ENCODE measurements around the gene STRIP2. TPM values are rescaled to one million over a fixed set of nuclear protein-coding genes. Genes with fewer than 3 reads are reported as not detected.

Gene STRIP2
- total and polyA plus RNA-seq, 9 of the 15 experiments (the other 6 are each of a cell fraction or from before 2014, with no cell fraction given): 10.1 to 81.8 (median 42.3) TPM

DNA sequence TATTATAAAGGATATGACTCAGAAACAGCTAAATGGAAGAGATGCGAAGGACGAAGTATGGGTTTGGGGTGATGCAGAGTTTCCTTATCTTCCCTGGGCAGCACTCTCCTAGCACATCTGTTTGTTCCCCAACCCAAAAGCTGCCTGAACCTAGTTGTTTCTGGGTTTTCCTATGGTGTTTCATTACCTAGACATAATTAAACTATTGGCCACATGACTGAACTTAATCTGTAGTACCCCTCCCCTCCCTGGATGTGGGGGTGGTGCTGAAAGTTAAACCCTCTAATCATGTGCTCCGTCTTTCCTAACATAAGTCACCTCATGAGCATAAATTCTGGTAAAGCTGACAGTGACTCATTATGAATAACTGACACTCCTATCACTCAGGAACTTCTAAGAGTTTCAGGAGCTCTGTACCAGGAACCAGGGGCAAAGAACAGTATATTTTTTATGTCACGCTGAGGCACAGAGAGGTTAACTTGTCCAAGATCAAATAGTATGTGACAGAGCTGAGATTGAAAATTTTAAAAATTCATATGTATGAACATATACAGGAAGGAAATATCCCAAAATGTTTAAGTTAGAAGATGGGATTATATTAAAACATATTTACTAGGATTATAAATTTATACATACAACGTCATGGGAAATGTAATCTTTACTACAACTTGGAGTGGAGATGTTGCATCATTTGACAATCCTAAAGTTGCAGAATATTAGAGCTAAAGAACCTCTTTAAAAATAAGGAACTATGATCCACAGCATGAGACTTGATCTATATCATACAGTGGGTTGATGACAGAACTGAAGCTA, 4.8 kb downstream of the STRIP2 start (continued):
- TF ChIP-seq, protein P1, sequence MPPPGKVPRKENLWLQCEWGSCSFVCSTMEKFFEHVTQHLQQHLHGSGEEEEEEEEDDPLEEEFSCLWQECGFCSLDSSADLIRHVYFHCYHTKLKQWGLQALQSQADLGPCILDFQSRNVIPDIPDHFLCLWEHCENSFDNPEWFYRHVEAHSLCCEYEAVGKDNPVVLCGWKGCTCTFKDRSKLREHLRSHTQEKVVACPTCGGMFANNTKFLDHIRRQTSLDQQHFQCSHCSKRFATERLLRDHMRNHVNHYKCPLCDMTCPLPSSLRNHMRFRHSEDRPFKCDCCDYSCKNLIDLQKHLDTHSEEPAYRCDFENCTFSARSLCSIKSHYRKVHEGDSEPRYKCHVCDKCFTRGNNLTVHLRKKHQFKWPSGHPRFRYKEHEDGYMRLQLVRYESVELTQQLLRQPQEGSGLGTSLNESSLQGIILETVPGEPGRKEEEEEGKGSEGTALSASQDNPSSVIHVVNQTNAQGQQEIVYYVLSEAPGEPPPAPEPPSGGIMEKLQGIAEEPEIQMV (tag; conservative IDR thresholded peaks at IDR 0.05; ENCODE audit: low read depth): no peak; the same call in 1 of the 2 replicates
- TF ChIP-seq ZFP30 (CRISPR knock-in tag; IDR thresholded peaks at IDR 0.05; ENCODE audit: borderline replicate concordance): no peak
- TF ChIP-seq KLF13 (tag; IDR thresholded peaks at IDR 0.05; ENCODE audit: borderline replicate concordance, low read depth): peak; percentile 28; the same call in 1 of the 2 replicates
- TF ChIP-seq SAP30 (IDR thresholded peaks at IDR 0.05; ENCODE audit: borderline replicate concordance, insufficient read depth, low read depth, low read length, poor library complexity, severe bottlenecking): no peak
- peak; percentile 41; the same call in 1 of the 2 replicates for TF ChIP-seq CREM (IDR thresholded peaks at IDR 0.05; ENCODE audit: low read depth)
- peak; percentile 58 for TF ChIP-seq FOS (IDR thresholded peaks at IDR 0.05; ENCODE audit: extremely low read depth, insufficient read length)
- no peak for TF ChIP-seq ZNF830 (CRISPR knock-in tag; IDR thresholded peaks at IDR 0.05)
- peak; percentile 76; the same call in 1 of the 2 replicates for TF ChIP-seq MYBL2 (IDR thresholded peaks at IDR 0.05; ENCODE audit: low read depth)
- TF ChIP-seq MYBL2 (CRISPR knock-in tag; IDR thresholded peaks at IDR 0.05; ENCODE audit: borderline replicate concordance): no peak
- TF ChIP-seq MEF2A (IDR thresholded peaks at IDR 0.05; ENCODE audit: control insufficient read depth, low read depth, low read length): no peak
- TF ChIP-seq, protein P2, sequence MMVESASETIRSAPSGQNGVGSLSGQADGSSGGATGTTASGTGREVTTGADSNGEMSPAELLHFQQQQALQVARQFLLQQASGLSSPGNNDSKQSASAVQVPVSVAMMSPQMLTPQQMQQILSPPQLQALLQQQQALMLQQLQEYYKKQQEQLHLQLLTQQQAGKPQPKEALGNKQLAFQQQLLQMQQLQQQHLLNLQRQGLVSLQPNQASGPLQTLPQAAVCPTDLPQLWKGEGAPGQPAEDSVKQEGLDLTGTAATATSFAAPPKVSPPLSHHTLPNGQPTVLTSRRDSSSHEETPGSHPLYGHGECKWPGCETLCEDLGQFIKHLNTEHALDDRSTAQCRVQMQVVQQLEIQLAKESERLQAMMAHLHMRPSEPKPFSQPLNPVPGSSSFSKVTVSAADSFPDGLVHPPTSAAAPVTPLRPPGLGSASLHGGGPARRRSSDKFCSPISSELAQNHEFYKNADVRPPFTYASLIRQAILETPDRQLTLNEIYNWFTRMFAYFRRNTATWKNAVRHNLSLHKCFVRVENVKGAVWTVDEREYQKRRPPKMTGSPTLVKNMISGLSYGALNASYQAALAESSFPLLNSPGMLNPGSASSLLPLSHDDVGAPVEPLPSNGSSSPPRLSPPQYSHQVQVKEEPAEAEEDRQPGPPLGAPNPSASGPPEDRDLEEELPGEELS (CRISPR knock-in tag; IDR thresholded peaks at IDR 0.05; ENCODE audit: borderline replicate concordance): no peak
- no peak for TF ChIP-seq ZNF217 (CRISPR knock-in tag; IDR thresholded peaks at IDR 0.05)
- TF ChIP-seq ZNF347 (CRISPR knock-in tag; IDR thresholded peaks at IDR 0.05; ENCODE audit: low read depth): peak; percentile 58; the same call in 1 of the 2 replicates
- TF ChIP-seq RBM17 (IDR thresholded peaks at IDR 0.05; ENCODE audit: borderline replicate concordance, low read depth, low read length): no peak
- TF ChIP-seq, protein P3, sequence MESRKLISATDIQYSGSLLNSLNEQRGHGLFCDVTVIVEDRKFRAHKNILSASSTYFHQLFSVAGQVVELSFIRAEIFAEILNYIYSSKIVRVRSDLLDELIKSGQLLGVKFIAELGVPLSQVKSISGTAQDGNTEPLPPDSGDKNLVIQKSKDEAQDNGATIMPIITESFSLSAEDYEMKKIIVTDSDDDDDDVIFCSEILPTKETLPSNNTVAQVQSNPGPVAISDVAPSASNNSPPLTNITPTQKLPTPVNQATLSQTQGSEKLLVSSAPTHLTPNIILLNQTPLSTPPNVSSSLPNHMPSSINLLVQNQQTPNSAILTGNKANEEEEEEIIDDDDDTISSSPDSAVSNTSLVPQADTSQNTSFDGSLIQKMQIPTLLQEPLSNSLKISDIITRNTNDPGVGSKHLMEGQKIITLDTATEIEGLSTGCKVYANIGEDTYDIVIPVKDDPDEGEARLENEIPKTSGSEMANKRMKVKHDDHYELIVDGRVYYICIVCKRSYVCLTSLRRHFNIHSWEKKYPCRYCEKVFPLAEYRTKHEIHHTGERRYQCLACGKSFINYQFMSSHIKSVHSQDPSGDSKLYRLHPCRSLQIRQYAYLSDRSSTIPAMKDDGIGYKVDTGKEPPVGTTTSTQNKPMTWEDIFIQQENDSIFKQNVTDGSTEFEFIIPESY (CRISPR knock-in tag; IDR thresholded peaks at IDR 0.05): no peak
- TF ChIP-seq ZKSCAN3 (CRISPR knock-in tag; IDR thresholded peaks at IDR 0.05): no peak
- TF ChIP-seq RAD51 (IDR thresholded peaks at IDR 0.05; ENCODE audit: borderline replicate concordance, low read depth): peak; percentile 90
- TF ChIP-seq SMARCC2 (IDR thresholded peaks at IDR 0.05; ENCODE audit: low read depth): peak; percentile 93
- TF ChIP-seq, protein P4, sequence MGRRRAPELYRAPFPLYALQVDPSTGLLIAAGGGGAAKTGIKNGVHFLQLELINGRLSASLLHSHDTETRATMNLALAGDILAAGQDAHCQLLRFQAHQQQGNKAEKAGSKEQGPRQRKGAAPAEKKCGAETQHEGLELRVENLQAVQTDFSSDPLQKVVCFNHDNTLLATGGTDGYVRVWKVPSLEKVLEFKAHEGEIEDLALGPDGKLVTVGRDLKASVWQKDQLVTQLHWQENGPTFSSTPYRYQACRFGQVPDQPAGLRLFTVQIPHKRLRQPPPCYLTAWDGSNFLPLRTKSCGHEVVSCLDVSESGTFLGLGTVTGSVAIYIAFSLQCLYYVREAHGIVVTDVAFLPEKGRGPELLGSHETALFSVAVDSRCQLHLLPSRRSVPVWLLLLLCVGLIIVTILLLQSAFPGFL (CRISPR knock-in tag; IDR thresholded peaks at IDR 0.05): no peak
- TF ChIP-seq NRF1 (conservative IDR thresholded peaks at IDR 0.05 in 1 of 2, IDR thresholded peaks at IDR 0.05 in 1 of 2): peak; percentile 51 to 61

Data from K562 (cell line).